Activated CD4-positive, alpha-beta T cell treated with anti-CD3 and anti-CD28 coated beads, Interleukin-10, Interleukin-2, amounts not matched to agents 100 ng/mL and 50 ng/mL, durations not matched to agents 16 hours and 8 hours (primary cell): ENCODE data around the gene CYP27C1.
A peak's percentile ranks its signal among the peaks of the same experiment; 100 is the strongest.
"Not testable (repeated sequence)": the region's sequence is repeated elsewhere in the genome, so short reads cannot be mapped to it uniquely, and the experiment has no call there.

ENCODE experiments used
- DNase-seq: peaks from one replicate; pipeline ENCODE4 v3.0.0-alpha.2; 2020

CYP27C1 gene

DNA sequence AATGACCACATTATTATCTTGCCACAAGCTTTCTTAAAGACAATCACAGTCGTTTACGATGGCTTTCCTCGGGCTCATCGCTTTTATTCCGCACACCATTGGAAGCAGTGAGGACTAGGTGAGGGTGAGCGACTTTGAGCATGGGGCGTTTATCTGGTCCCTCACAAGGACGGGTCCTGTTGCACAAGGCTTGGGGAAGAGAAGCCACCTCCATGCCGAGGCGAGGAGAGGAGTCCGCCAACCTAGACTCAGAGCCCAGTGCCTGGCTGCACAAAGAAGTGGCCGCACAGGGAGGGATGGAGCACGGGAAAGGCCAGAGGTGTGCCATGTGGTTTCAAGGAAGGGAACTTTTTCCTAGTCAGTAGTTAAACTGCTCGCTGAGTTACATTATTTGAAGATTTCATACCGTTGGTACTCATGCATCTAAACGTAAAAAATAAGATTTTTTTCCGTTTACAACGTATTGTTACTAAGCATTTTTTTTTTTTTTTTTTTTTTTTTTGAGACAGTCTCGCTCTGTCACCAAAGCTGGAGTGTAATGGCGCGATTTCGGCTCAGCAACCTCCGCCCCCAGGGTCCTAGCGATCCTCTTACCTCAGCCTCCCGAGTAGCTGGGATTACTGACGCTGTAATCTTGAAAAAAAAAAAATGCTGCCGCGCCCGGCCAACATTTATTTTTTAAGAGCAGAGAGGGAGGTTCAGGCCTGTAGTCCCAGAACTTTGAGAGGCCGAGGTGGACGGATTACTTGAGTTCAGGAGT is 849 bp upstream of the CYP27C1 start:
- no peak for DNase-seq

DNA sequence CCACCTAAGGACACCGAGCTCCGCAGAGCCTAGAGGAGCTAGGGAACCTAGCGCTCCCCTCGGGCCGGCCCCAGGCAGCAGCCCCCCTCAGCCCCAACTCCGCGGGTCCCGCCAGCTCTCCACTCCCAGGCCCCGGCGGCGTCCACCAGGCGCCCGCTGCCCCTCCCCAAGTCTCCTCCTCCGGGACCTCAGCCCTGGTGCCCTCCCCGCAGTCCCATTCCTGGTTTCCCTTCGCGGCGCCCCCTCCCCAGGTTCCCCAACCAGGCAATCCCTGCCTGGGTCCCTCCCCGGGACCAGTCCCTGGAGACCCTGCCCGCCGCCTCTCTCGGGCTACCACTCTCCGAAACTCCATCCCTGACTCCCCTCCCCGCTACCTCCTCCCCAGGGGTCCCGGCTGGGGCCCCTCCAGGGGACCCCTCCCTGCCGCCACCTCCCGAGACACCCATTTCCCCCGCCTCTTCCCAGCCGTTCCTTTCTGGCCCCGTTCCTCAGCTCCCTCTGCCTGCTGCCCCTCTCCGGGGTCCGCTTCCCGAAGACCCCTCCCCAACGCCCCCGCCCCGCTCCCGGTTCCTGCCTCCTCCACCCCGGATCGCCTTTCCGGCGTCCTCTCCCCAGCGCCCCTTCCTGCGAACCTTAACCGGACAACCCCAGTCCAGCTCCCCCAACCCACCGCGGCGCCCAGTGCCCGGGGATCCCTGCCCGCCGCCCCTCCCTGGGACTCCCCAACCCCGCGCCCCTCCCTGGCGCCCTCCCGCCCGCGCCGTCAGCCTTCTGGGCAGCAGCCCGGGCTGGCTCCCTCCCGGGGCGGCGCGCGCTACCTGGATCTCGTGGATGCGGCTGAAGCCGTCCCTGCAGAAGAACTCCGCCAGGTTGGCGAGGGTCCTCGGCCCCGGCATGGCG is 678 bp downstream of the CYP27C1 start:
- DNase-seq: no peak

DNA sequence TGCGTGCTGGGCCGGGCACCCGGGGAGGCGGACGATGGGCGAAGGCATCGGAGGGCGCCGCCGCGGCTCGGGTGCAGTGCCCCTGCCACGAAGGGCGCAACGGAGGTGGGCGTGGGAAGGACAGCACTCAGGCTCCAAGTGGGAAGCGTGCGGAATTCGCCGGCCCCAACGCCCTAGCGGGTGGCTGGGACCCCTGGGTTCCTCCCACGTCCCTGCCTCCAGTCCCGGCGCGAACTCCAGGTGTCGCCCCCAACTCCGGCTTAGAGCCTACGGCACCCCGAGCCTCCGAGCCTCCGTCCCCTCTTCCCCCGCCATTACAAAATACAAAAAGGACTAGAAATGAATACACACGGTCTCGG is 1.3 kb downstream of the CYP27C1 start:
- DNase-seq: no peak

DNA sequence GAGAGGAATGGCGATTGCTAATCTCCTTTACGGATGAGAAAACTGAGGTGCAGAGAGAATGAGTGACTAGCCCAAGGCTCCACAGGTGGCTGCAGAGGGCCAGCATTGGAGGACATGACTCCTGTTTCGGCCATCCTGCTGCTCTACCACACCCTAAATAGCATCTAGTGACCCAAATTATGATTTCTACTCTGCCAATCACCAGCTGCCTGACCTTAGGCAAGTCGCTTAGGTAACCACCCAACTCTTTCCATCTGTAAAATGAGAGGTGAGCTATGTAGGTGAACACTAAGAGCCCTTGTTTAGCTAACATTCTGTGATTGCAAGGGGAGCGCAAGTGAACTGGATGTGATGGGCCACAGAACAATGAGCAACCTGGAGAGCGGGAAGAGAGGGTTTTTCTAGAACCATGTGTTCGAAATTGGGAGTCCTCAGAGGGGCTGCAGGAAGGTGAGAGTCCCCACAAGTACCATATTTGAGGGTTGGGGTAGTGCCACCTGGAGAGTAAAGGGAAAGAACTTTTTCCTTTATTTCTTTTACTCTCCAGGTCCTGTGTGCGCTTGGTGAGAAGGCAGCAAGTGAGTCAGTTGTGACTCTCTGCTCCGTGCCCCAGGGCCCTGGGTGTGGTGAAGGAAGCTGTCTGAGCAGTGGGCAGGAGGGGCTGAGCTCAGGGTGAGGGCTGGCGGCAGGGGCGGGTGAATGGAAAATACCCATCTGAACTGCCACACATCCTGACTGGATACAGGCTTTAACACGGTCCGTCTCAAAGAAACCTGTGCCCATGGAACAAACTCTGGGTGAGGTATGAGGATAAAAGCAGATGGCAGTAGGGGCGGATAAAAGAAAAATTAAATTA is 2.4 kb downstream of the CYP27C1 start:
- DNase-seq: no peak

DNA sequence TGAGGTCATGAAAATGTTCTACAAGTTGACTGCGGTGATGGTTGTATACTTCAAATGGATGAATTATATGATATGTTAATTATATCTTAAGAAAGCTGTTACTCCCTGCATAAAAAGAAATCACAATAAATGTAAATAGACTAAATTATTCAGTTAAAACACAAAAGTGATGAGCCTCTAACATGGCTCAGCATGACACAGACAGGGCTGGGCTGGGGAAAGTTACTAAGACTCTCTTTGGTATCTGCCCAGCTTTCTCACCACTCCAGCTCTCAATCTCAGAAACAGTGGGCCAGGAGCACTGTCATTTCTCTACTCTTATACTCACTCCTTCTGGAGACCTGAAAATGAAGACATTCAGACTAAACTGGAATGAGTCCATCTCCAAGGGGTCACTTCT is 3.5 kb downstream of the CYP27C1 start:
- DNase-seq: no peak

DNA sequence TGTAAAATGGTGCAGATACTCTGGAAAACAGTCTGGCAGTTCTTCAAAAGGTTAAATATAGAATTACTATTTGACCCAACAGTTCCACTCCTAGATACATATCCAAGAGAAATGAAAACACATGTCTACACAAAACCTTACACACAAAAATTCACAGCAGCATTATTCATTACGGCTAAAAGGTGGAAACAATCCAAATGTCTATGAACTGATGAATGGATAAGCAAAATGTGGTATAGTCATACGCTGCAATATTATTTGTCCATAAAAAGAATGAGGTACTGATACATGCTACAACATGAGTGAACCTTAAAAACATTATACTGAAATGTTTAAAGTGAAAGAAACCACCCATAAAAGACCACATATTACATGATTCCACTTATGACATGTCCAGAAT is 4.0 kb downstream of the CYP27C1 start:
- DNase-seq: no peak

DNA sequence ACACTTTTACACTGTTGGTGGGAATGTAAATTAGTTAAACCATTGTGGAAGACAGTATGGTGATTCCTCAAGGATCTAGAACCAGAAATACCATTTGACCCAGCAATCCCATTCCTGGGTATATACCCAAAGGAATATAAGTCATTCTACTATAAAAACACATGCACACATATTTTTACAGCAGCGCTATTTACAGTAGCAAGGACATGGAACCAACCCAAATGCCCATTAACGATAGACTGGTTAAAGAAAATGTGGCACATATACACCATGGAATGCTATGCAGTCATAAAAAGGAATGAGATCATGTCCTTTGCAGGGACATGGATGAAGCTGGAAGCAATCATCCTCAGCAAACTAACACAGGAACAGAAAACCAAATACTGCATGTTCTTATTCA is 5.9 kb downstream of the CYP27C1 start:
- not testable (repeated sequence) for DNase-seq

DNA sequence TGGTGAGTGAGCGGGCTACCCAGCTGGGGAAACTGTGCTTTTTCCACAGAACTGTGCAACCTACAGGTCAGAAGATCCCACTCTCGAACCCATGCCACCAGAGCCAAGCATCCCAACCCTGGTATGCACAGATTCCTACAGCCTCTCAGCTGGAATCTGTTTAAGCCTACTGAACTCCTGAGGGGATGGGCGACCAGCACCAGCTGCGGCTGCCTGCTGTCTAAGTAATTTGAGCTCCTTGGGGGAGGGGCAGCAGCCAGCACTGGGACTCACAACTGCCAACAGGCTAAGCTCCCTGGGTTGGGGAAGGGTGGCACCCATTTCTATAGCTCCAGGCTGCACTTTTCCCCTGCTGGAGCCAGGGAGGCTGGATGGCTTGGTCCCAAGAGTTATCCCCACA is 11.8 kb downstream of the CYP27C1 start:
- DNase-seq: no peak

DNA sequence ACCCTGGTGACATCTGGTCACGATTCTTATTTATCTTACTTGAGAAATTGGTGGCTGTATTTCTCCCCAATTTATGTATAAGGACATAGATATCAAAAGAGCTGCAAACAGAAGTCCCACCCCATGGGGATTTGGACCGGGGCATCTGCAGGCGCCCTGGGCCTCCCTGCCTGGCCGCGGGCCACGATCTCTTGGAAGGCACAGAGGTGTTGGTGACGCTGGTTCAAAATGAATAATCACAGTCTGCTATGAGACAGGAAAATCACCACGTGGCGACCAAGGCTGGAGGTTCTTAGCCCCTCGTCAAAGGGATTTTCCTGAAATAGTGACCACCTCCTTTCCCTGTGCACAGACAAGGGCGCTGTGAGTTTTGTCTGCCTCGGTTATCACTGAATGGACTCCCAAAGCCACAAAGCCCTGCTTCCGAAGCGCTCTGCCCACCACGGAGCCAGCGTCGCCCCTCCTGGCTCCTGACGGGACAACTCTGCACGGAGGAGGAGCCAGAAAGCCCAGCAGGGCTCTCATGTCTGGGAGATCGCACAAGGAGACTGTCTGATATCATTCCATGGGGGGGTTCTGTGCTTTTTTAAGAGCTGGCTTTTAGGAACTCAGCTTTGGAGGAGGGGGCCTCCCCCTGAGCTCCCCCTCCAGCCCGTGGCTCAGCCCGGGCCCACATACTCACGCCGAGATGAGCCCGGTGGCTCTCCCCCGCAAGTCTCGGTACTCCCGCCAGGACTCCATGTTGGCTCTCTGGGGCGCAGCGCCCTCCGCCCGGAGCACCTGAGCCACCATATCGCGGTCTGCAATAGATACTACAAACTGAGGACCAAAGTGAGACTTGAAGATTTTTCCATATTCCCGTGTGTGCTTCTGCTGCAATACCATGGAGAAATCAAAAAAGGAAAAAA is 14.6 kb downstream of the CYP27C1 start:
- DNase-seq: no peak

DNA sequence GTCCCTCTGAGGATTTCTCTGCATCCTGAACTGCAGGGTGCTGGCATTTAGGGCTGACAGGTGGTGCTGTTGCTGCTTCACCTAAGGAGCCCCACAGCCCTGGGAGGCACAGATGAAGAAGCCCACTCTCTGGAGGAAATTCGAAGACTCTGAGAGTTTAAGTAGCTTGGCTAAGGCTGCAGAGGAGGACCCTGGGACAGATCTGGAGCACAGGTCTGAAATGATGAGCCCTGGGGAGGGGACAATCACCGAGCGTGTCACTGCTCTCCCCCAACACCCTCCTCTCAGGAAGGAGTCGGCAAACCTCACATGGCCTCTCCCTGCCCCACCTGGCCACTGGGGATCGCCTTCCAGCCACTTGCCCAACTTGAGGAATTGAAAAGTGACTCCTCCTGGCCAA is 18.6 kb downstream of the CYP27C1 start:
- no peak for DNase-seq

DNA sequence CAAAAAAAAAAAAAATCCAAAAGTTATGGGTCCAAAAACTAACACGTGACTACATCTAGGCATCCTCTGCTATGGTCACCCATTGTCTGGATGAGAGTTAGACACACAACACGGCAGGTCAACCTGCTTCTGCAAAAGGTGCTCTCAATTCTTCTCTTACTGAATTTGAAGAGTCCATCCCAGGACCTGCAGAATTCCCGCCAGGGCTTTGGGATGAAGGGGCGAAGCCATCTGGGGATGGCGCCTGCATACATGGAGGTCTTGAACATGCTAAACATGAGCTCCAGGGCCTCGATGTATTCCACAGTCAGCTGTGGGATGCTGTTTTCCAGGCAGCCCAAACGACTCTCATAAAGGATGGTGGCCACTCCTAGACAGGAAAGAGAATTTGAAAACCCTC is 19.1 kb downstream of the CYP27C1 start:
- DNase-seq: no peak

DNA sequence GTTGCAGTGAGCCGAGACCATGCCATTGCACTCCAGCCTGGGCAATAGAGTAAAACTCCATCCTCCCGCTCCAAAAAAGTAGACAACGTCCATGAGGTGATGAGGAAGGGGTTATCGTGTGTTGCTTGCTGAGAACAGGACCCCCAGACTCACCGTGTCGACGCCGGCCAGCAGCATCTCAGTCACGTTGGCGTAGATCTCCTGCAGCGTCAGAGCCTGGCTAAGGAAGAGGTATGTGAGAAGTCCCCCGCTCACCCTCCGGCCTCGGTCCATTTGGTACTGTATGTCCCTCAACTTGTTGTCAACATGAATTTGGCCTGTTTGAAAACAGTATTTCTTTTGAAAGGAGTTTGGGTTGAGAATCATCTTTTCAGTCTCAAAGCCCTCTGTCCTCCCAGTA is 20.9 kb downstream of the CYP27C1 start:
- DNase-seq: no peak

DNA sequence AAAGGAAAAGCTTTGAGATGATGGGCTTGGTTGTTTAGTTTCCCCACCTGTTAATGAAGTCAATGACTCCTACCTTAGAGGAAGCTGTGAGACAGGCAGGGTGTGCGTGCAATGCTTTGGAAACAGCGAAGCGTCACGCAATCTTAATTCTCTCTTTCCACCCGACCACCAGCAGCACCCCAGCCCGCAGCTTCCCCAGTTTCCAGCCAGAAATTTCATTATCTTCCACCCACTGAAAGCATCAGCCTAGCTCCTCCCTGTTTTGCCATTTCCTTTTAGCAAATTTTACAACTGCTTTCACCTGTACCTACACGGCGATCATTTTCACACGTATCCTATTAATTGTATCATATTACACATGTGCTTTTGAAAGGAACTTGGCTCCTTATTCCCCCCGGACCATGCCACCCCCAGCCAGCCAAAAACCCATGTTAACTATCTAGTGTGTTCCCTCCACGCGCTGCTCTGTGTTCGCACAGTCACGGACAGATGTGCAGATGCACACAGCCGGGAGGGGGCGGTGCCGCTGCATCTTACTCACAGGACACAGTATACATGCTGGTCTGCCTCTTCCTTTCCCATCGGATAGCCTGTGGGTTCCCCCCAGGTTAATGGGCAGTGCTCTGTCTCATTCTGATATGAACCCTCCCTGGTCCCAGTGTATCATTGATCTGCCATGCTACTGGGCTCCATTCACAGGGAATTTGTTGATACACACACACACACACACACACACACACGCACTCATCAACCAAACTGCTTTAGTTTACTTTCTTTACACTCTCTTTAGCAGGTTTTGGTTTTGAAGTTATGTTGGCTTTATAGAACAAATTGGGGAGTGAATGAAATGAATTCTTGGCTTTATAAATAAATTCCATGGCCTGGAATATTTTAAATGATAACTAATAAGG is 22.4 kb downstream of the CYP27C1 start:
- peak; percentile 67 for DNase-seq

DNA sequence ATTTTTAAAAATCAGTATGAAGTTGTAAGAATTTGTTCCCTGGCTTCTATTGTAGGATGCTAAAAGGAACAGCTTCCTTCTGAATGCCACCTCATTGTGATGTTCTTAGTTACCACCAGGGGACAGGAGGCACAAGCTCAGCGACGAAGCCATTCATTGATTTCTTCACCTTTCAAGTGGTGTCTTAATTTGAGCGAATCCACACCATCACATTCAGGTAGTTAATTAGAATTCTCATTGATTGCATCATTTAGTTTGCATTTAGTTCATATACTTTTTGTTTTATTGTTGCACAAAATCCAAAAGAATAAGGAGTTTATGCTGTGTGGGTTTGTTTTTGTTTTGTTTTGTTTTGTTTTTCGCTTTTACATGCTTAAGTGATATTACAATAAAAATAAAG is 23.1 kb downstream of the CYP27C1 start:
- peak; percentile 23 for DNase-seq

DNA sequence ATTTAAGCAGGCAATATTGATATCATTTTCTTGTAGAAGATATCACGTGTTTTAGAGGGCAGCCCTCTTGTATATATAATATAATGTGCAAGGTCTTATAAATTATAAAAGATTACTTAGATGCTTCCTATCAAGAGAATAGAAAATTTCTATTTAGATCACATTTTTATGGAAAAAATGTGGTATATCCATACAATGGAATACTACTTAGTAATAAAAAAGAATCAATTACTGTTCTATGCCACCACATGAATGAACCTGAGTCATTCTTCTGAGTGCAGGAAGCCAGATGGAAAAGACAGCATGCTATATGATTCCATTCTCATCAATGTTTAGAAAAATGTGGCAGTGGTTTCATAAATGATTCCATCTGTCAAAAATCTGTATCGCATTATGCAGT is 23.6 kb downstream of the CYP27C1 start:
- DNase-seq: no peak

DNA sequence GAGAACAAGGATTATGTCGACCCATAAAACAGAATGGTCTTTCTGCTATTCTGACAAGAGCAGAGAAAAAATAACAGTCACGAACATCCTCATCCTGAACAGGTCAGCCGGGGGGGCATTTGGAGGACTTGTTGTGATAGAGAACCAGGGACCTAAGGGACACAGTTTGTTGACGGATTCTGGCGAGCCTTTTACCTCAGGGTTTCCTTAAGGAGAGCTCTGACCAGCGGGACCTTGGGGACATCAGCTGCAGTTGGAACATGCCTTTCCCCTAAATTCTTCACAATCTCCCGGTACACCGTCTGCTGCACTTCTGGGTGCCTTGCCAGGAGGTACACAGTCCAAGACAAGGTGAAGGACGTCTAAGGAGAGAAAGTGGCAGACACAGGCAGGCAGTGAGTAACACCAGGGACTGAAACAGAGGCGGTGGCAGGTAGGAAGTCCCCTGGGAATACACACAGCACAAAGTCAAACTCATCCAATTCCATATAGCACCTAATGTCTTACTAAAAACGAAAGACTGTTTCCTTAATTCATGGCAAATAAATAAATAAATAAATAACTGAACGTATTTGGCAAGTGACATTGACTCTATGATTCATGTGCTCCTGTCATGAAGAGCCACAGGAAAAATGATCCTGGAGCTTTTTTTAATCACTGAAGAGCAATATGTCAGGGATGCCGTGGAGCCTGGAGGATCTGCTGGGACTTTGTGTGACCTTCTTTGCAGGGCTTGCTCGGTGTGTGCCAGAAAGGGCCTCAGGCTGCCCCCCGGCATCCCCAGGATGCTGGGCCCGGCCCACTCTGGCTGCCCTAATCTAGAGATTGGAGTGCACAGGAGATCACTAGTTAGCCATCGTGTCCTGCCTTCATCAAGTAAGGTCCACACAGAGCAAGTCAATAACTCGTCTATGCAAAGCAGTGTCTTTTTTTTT is 24.7 kb downstream of the CYP27C1 start:
- DNase-seq: no peak

DNA sequence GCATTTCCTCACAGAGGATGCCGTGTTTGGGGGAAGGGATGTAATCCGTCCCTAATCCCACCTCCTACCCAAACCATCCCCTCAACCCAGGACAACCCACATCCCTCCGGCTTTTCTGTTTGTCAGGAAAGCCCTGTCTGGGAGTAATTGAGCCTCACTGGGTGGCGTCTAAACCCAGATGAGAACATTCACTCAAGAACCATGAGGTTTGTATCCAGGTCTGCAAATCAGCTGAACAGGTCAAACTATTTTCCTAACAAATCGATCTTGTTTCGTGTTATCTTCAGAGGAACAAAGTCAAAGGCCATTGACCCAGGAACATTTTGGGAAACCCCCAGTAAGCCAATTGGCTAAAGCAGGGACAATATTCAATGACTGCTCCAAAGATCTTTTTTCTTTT is 25.7 kb downstream of the CYP27C1 start:
- no peak for DNase-seq

DNA sequence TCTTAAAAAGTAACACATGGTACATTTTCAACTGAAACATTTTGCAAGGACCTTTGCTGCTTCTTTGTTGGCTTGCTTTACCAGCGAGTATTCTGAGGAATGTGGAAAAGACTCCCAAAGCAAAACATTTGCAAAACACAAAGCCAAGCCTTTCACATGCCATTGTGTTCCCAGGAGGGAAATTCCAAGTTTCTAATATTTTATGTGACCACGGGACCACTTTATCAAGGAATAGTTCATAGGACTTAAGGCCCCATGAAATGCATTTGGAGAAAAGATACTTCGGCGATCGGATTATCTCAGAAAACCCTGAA is 26.2 kb downstream of the CYP27C1 start:
- DNase-seq: no peak

DNA sequence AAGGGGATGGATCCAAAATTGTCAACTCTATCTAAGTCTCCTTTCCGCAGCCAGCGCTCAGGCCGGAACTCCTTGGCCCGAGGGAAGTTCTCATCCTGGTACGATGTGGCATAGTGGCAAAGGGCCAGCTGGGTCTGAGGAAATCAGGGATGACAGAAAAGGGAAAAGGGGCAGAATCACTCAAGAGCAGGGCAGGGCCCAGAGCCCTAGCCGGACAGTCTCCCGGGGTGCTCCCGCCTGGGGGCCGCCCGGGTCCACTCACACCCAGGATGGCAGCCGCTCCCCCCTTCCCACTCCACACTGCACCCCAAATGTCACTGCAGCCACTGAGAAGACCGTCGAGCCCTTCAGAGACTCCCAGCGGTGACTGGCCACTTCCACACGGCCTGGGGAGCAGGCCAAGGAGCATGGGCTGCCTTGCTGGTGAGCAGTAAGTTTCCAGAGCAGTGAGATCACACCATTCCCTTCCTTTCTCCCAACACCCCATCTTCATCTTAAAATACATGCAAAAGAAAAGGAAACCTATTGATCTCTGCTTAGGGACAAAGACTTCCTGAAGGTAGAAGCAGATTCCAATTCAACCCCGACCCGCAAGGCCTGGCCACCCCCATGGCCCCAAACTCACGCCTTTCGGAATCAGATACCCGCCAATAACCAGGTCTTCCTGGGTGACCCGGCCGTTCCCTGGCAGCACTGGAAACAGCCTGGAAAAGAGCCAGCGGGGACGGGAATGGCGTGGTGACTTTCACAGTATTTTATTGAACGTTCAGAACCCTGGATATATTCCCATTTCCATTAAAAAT is 26.7 kb downstream of the CYP27C1 start:
- DNase-seq: no peak
